HUDEP-2 (cell line): ENCODE results near the gene GANAB.
"Not testable (repeated sequence)": the region's sequence is repeated elsewhere in the genome, so short reads cannot be mapped to it uniquely, and the experiment has no call there.

ENCODE experiments used
- DNase-seq, 76 experiments: peaks; one replicate each; lab custom pipeline; 2025; ENCODE audit not compliant: unreplicated experiment in 76 of 76; lab: John Stamatoyannopoulos, UW

GANAB gene

GRCh38 chr11:62669420-62670161 lies 23.2 kb upstream of the GANAB start:
- DNase-seq: peak in 2 of 76 experiments; percentile 23 to 33

GRCh38 chr11:62667460-62667859 lies 21.0 kb upstream of the GANAB start:
- no peak for DNase-seq

- peak in 2 of 76 experiments; percentile 26 to 44 for DNase-seq
These were observed 20.0 kb upstream of the GANAB start for GRCh38 chr11:62666259-62666926.

- peak in 25 of 76 experiments; percentile 19 to 64 (median 40) for DNase-seq
These were observed 19.3 kb upstream of the GANAB start for GRCh38 chr11:62665599-62666258.

- DNase-seq: peak in 74 of 76 experiments; percentile 41 to 96 (median 89)
These were observed 18.7 kb upstream of the GANAB start, which contains the start of the genes C11orf98 and CSKMT for GRCh38 chr11:62665075-62665598. TSS of gene C11orf98 (minus strand) at chr11:62665210. CDS start at chr11:62665169, 41 bp downstream. TSS of gene CSKMT (plus strand) at chr11:62665312. CDS start at chr11:62665880, 568 bp downstream.

- peak in 9 of 76 experiments; percentile 48 to 64 (median 55) for DNase-seq
These were observed 18.1 kb upstream of the GANAB start for GRCh38 chr11:62664405-62665074.

- DNase-seq: no peak
These were observed 10.5 kb upstream of the GANAB start for GRCh38 chr11:62656796-62657429.

GRCh38 chr11:62654297-62654696 lies 7.9 kb upstream of the GANAB start:
- DNase-seq: no peak

GRCh38 chr11:62652161-62653006 lies 6.0 kb upstream of the GANAB start:
- peak in 2 of 76 experiments; percentile 12 to 50 for DNase-seq

GRCh38 chr11:62650283-62650682 lies 3.9 kb upstream of the GANAB start:
- DNase-seq: not testable (repeated sequence)

- no peak for DNase-seq
These were observed 3.1 kb upstream of the GANAB start for GRCh38 chr11:62649486-62649885.

- no peak for DNase-seq
These were observed 2.6 kb upstream of the GANAB start for GRCh38 chr11:62648967-62649364.

GRCh38 chr11:62648185-62648966 lies 2.0 kb upstream of the GANAB start:
- no peak for DNase-seq

GRCh38 chr11:62647609-62648005 lies 1.2 kb upstream of the GANAB start:
- DNase-seq: no peak

- DNase-seq: peak in 1 of 76 experiments; percentile 16
These were observed 604 bp upstream of the GANAB start for GRCh38 chr11:62646825-62647608.

GRCh38 chr11:62645671-62645945 lies 805 bp downstream of the GANAB start:
- DNase-seq: no peak

GRCh38 chr11:62644220-62644619 lies 2.2 kb downstream of the GANAB start:
- no peak for DNase-seq

GRCh38 chr11:62632492-62632891 lies 13.9 kb downstream of the GANAB start:
- DNase-seq: peak in 6 of 76 experiments; percentile 2 to 28 (median 12)
